GM18951 (cell line): ENCODE measurements around the gene RNF144A.
"Not testable (repeated sequence)": the region's sequence is repeated elsewhere in the genome, so short reads cannot be mapped to it uniquely, and the experiment has no call there.

ENCODE experiments used
- POLR2A ChIP-seq: IDR thresholded peaks from 4 replicates; pipeline ENCODE4 v1.6.1; 2011; ENCODE audit warnings: mild to moderate bottlenecking; ENCODE audit not compliant: insufficient read length, insufficient read depth; ENCODE audit errors: extremely low read depth
- in situ Hi-C: fragments of 300-500 bp; cut with MboI; formaldehyde crosslinking; loops from one replicate; pipeline ENCODE4 v1.12.0; 2022; ENCODE audit warnings: low sequenced_read_pairs, mixed read lengths, inconsistent platforms; ENCODE audit not compliant: unreplicated experiment

The RNF144A gene

DNA sequence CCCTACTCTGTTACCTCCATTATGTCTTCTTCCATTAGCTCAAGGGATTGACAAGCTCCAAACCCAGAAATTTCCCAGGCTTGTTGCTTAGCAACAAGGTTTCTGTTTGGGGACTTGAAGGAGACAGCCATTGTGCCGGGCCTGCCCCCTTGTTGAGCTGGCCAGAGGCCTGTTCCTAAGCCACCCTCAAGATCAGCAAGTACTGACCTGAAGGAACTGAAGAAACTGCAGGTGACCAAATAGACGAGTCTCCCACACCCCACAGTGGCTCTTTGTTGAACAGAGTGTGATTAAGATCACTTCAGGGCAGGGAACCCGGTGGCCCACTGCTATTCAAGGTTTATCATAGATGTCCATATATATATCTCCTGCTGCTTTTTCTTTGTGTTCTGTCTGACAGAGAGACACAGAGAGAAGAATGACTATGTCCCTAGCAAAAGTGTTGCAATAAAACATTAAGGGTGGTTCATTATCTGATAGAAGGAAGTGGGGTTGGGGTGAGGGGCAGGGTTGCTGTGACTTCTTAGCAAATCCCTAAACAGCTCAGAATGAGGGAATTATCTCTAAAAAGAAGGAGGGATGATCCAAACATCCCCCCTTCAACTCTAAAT is 69.2 kb downstream of the RNF144A start:
- in situ Hi-C loops, result no loop called here
- no peak for TF ChIP-seq POLR2A

DNA sequence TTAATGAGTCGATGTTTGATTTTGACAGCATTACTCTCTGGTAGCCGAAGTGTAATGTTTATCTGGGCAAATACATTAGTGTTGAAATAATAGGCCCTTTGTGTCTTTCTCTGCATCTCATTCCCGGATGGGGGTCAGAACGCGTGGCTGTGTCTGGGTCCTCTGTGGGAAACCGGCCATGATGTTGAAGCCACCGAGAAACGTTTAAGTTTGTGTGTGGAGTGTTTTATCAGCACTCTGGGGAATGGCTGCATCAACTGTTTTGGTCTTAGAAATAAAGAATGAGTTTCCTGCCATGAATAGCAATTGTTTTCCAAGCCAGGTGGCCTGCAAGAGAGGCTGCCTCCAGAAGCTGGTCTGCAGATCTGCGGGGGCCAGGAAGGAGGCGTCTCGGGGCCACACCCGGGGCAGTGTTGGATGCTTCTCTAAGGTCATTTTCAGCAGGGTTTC is 69.7 kb downstream of the RNF144A start:
- in situ Hi-C loops, result no loop called here
- TF ChIP-seq POLR2A, result no peak

DNA sequence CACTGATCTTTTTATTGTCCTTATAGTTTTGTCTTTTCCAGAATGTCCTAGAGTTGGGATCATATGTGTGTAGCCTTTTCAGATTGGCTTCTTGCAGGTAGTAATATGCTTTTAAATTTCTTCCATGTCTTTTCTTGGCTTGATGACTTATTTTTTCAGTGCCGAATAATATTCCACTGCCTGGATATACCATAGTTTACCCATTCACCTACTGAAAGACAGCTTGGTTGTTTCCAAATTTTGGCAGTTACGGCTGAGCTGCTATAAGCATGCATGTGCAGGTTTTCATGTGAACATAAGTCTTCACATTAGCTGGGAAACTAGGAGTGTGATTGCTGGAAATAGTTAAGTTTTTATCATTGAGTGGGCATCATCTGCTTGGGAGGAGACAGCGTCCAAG is 73.7 kb downstream of the RNF144A start:
- in situ Hi-C loops, result no loop called here
- no peak for TF ChIP-seq POLR2A

DNA sequence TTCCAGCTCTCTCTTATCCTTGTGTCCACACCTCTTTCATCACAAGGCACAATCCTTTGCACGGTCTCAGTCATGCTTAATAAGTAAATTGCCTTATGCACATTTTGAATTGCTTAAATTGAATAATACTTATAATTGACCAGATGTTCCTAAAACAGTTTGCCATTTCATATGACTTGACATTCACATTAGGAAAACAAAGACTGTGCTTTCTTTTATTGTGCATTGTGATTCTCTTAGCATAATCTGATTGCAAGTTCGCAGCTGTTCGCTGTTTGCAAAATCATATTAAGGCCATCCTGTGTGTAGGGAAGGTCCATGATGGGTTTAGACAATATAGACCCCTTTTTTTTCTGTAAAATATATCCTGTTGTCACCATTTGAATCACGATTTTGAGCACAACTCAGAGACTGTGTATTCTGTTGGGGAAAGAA is 75.6 kb downstream of the RNF144A start:
- in situ Hi-C loops, result no loop called here
- no peak for TF ChIP-seq POLR2A

DNA sequence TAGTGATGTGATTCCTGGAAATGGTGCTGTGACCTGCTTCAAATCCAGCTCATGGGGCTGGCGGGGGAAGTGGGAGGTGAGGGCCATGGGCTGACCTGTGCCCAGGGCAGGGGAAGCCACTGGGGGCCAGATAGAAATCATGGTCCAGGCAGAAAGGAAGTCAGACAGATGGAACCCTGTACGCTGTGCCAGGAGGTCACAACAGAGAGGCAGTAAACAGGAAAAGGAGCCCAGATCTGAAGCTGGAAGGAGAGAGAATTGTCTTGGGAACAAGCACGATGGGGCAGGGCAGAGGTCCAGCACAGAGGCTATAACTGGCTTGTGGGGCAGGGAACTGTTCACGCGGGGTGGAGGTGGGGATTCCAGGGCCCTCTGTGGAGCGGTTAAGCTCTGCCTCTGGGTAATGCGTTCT is 76.0 kb downstream of the RNF144A start:
- TF ChIP-seq POLR2A, result no peak
- in situ Hi-C loops, result no loop called here

DNA sequence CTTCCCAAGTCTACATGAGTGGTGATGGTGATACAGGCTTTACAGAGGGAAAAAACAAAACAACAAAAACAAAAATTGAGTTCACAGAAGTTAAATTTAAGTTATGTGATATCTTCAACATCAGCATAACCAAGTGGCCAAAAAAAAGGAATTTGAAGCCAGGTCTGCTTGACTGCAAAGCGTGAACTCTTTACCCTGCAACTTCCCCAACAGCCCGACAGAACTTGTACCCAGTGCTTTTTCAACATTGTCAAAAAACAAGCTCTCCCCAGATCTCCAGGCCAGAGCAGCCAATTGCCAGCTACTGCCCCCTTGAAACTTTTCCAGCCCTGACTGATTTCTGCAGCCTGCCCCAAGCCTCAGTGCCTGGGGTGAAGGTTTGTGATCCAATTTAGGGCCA is 76.7 kb downstream of the RNF144A start:
- TF ChIP-seq POLR2A, result no peak
- in situ Hi-C loops, result no loop called here

DNA sequence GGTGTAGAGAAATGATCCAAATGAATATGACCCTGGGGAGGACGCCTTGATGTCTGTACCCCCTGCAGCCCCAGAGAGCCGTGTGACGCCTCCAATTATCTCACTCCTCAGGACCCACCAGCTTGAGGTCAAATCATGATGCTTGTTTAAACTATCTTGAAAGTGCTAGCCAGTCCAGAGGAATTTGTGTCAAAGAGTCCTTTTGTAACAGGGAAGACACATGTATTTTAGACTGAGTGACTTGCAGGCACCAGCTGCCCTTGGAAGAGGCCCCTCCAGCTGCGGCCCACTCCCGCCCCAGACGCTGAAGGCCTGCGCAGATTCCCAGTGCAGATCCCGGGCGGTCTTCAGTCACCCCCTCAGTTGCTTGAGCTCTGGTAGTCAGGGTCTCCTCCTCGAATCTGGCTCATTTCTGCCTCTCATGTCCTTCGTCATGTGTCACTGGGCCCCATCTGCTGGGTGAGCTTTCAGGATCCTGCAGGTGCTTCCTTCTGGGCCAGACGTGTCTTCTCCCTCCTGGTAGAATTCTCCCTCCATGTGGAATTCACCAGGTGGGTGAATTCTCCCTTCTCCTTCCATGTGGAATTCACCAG is 77.4 kb downstream of the RNF144A start:
- in situ Hi-C loops, result no loop called here
- no peak for TF ChIP-seq POLR2A

DNA sequence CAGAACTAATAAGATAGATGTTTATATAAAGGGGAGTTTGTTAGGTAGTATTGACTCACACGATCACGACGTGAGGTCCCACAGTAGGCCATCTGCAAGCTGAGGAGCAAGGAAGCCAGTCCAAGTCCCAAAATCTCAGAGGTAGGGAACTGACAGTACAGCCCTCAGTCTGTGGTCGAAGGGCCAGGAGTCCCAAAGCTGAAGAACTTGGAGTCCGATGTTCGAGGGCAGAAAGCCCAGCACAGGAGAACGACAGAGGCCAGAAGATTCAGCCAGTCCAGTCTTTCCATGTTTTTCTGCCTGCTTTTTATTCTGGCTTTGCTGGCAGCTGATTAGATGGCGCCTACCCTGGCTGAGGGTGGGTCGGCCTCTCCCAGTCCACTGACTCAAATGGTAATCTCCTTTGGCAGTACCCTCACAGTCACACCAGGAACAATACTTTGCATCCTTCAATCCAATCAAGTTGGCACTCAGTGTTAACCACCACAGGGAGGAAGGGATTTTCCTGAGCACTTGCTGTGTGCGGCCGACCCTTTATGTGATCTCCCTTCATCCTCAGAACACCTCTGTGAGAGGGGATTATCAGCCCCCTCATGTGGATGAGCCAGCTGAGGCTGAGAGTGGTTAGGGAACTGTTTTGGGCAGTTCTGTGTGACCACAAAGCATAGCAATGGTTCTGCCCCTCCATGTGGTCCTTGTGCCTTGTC is 78.3 kb downstream of the RNF144A start:
- TF ChIP-seq POLR2A, result no peak
- in situ Hi-C loops, result no loop called here

DNA sequence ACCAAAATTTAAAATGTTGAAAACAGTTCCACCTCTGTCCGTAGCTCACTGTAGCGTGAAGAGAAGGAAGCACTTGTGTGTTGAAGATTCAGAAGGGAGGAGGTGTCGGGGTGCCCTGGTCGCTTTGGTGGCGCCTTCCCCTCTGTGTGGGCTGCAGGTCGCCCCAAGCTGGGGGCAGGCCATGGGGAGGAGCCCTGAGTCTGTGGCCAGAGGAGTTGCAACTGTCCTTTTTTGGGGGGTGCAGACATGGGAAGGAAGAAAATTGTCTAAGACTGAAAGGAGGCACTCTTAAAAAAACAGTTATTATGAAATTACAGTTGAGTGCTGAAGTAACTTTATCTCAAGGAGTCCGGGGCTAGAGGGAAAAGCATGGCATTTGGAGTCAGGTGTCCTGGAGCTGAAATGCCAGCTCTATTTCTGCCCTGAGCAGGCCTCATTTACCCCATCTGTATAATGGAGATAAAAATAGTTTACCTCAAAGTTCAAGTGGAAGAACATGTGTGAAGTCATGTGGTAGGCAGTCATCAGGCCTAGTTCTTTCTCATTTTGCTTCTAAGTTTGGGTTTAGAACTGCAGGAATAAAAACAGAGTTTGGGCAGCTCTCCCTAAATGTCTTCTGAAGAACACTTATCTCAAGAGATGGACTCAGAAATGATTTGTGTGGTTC is 82.1 kb downstream of the RNF144A start:
- in situ Hi-C loops, result no loop called here
- TF ChIP-seq POLR2A, result no peak

DNA sequence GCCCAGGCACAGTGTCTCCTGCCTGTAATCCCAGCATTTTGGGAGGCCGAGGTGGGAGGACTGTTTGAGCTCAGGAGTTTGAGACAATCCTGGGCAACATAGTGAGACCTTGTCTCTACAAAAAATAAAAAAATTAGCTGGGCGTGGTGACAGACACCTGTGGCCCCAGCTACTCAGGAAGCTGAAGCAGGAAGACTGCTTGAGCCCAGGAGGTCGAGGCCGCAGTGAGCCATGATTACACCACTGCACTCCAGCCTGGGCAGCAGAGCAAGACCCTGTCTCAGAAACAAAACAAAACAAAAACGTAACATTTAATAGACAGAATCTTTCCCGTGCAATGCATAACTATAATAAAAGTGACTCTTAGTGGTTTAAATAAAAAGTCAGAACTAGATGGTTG is 84.2 kb downstream of the RNF144A start:
- in situ Hi-C loops, result not testable (repeated sequence)

DNA sequence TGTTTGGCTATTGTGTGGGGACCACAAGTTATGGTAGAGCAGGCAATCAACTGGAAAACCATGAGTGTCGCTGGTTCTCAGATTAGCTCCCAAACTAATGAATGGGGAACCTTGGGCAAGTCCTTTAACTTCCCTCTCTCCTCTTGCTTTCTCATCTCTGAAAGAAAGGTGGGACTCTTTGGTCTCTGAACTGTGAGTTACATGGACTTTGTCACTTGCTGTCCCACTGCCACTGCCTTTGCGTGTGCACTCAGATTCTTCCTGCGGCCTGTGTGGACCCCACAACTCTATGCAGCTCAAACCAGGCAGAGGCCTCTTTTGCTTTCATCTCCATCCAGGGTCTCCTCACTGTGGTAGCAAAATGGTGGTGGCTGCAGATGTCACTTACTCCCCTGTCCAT is 86.7 kb downstream of the RNF144A start:
- no peak for TF ChIP-seq POLR2A
- in situ Hi-C loops, result no loop called here

DNA sequence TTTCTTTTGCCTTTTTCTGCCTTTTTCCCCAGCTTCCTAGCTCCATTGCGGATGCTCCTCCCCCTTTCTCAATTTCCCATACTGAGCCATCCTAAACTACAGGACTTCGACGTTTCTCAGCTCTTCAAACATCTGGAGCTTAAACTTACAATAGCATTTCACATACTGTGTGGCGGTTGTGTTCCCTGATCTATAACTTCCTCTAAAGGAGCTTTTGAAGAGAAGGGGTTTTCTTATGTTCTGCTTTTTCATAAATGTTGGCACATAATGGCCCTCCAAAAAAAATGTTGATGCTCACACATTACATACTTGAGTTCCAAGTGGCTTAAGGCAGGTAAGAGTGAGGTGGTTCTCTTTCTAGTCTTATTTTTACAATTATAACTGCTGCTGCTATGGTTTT is 87.4 kb downstream of the RNF144A start:
- in situ Hi-C loops, result no loop called here
- TF ChIP-seq POLR2A, result no peak

DNA sequence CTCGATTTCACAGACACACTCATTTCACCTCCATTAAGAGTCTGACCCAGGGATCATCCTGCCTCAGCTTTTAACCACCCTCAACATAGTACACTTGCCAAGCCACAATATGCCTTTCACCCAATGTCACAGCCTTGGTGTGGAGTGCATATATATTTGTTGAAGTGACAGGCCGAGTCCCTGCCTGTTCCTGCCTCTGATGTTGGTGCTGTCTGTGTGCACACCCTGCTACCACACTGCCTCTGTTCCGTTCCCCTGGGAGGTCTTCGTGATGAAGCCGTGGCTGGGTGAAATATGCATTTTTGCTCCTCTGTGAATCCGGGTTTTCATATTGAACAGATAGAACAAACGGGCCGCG is 90.3 kb downstream of the RNF144A start:
- no peak for TF ChIP-seq POLR2A

More for the DNA sequence above, 90.3 kb downstream of the RNF144A start:
- in situ Hi-C loops, result no loop called here
